GM19468 (cell line): ENCODE data around the gene MPHOSPH9.
A peak's percentile ranks its signal among the peaks of the same experiment; 100 is the strongest.

Experiments used
- ATAC-seq: cut with Tn5 transposase; IDR thresholded peaks from one replicate; pipeline ENCODE4 v1.9.1; 2021; ENCODE audit warnings: mild to moderate bottlenecking, moderate library complexity, moderate number of reproducible peaks; ENCODE audit not compliant: unreplicated experiment; ENCODE audit errors: extremely low read depth

MPHOSPH9 gene

GRCh38 chr12:123232807-123233504, at the start of gene MPHOSPH9, which contains the start of gene MTRFR:
MPHOSPH9 (minus strand) TSS chr12:123233141; CDS start chr12:123230364, 2,777 bp downstream.
MTRFR (plus strand) TSS chr12:123233436; CDS start chr12:123253675, 20,239 bp downstream.
- peak; percentile 69 for ATAC-seq

- ATAC-seq, result no peak
Measured at GRCh38 chr12:123282111-123282510, 49.2 kb upstream of the MPHOSPH9 start.

- no peak for ATAC-seq
Measured at GRCh38 chr12:123280971-123281370, 48.0 kb upstream of the MPHOSPH9 start.

GRCh38 chr12:123278101-123278627, 45.2 kb upstream of the MPHOSPH9 start:
- peak; percentile 82 for ATAC-seq

- ATAC-seq, result no peak
Measured at GRCh38 chr12:123273166-123273565, 40.2 kb upstream of the MPHOSPH9 start.

GRCh38 chr12:123271001-123271668, 38.2 kb upstream of the MPHOSPH9 start:
- no peak for ATAC-seq

- no peak for ATAC-seq
Measured at GRCh38 chr12:123270214-123271000, 37.5 kb upstream of the MPHOSPH9 start.

GRCh38 chr12:123269896-123270213, 36.9 kb upstream of the MPHOSPH9 start:
- no peak for ATAC-seq

- ATAC-seq, result no peak
Measured at GRCh38 chr12:123269395-123269892, 36.5 kb upstream of the MPHOSPH9 start.

GRCh38 chr12:123268850-123269249, 35.9 kb upstream of the MPHOSPH9 start:
- no peak for ATAC-seq

- ATAC-seq, result no peak
Measured at GRCh38 chr12:123267991-123268843, 35.3 kb upstream of the MPHOSPH9 start.

- ATAC-seq, result no peak
Measured at GRCh38 chr12:123267335-123267920, 34.5 kb upstream of the MPHOSPH9 start.

GRCh38 chr12:123266679-123267277, 33.8 kb upstream of the MPHOSPH9 start:
- no peak for ATAC-seq

- ATAC-seq, result no peak
Measured at GRCh38 chr12:123265851-123266678, 33.1 kb upstream of the MPHOSPH9 start.

GRCh38 chr12:123264642-123265041, 31.7 kb upstream of the MPHOSPH9 start:
- no peak for ATAC-seq

GRCh38 chr12:123263196-123263817, 30.4 kb upstream of the MPHOSPH9 start:
- no peak for ATAC-seq

GRCh38 chr12:123261196-123261595, 28.3 kb upstream of the MPHOSPH9 start:
- ATAC-seq, result no peak

- ATAC-seq, result no peak
Measured at GRCh38 chr12:123260081-123260480, 27.1 kb upstream of the MPHOSPH9 start.
